HG03139 (cell line): ENCODE data around the gene POLN.

ENCODE experiments used
- ATAC-seq: cut with Tn5 transposase; IDR thresholded peaks from one replicate; pipeline ENCODE4 v1.9.1; 2021; ENCODE audit not compliant: unreplicated experiment

POLN gene

DNA sequence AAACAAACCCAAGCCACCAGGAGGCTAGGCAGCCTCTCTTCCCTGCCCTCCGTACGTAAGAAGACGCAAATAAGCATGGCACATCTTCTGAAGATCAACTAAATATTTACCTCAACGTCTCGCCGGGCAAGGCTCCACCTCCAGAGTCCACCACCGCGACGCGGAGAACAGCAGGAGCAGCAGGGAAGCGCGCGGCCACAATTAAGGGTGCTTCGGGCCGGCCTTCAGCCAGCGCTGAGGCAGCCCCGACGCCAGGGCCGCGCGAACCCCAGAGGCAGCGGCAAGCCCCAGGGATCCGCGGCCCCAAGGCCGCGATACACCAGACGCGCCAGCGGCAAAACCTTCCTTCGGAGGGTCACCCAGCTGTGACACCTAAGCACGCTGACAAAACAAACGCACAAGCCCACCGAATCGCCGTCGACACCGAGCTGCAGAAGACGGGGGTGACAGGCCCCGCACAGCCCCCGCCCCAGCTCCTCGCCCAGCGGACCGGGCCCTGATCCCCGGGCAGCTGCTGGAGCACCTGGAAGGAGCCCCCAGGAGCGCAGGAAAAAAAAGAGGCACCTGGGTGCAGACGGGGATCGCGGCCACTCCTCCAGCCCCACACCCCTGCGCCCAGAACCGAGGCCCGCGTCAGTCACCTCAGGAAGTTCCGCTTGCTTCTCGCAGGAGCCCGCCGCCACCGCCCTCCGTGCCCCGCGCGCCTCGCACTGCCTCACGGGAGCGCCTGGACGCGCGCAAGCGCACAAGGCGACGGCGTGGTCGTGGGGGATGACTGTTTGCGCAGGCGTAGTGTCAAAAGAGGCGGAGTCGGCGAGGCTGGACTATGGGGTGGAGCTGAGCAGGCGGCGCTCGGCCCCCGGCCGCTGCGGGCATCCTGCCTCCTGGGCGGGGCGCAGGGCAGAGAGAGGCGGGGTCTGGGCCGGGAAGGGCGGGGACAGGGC, at the start of gene POLN, which contains the start of gene HAUS3:
TSS of gene POLN (minus strand) at position 712 of the 944 bp plus-strand sequence. CDS start 12,890 bp downstream, outside the sequence.
TSS of gene HAUS3 (minus strand) at position 712 of the 944 bp plus-strand sequence. CDS start 1,175 bp downstream, outside the sequence.
- ATAC-seq, result peak; percentile 83

DNA sequence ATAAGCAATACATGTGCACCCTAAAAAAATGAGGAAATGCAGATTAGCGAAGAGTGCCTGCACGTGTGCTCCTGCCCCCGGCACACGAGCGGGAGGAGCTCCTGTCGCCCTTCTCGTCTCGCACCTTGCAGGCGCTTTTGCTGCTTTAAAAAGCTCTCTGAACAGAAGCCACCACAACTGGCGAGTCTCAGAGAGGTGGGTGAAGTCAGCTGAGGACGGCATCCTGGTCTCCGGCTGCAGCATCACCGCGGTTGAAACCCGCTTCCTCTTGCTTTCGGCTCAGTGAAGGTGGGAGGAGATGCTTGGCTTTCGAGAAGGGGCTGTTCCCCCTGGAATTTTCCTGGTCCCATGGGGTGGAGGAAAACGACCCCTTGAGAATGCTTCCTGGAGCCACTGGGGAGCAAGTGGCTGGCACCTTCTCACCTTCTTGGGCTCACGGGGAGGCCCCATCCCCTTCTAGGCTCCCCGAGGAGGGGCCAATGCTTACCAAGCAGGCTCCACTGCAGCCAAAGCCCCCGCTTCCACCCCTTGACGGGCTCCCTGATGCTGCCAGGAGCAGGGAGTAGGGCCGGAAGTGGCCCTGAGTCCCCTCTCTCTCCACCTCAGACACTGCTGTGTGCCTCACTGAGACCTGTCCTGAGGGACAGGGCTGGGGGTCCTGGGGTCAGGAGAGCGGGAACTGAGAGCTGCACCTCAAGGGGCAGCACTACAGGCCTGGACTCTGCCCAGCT, 49.2 kb upstream of the POLN start:
- ATAC-seq, result no peak

DNA sequence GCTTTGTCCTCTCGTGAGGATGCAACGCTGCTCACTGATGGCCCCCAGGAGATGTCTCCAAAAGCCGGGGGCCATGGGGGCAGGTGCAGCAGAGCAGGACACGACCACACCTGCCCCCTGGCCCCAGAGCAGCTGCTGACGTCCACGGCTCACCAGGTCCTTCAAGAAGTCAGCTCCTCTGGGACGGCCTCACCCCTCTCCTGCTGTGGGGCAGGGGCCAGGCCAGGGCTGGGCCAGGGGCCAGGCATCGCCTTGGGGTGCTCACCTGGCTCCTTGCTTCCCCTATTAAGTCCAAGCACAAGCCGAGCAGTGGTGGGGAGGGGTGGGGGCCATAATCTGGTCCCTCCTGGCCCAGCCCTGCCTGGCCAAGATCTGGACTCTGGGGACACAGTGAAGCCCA, 48.6 kb upstream of the POLN start:
- no peak for ATAC-seq

DNA sequence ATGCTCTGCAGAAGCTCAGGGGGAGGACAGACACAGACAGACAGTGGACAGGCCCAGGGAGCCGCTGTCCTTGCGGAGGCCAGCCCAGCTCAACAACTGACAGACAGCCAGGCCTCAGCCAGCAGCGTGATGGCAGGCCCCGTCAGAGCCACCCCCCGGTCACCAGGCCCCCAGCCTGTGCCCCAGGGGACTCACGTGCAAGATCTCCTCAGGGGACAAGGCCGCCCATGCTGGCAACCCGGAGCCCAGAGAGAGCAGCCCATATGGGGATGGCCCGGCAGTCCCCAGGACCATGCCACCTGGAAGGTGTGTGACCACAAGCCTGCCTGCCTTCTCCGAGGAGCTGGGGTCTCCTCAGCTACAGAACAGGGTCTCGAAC, 48.0 kb upstream of the POLN start:
- no peak for ATAC-seq

DNA sequence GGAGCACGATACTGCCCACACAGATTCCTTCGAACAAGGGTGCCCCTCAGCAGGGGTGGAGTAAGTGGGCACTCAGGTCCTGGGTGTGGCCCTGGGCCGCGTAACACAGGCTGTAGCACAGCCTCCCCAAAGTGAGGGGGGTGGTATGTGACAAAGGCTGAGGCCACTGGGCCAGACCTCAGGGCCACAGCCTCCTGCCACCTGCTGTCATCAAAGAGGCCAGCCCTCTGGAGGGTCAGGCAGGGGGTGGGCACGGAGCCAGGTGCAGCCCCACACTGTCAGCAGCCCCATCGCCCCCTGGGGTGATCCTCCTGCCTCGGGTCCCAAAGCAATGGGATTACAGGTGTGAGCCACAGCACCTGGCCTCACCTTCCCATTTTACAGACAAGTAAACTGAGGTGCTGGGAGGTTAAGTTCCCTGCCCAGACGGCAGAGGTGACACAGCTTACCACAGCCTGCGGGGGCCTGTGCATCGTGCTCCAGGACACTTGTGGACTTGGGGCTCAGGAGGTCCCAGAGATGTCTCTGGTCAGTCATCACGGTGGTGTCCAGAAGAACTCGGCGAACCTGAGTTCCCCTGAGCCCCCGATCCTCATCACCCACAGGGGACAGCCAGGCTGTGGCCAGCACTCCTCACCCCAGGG, 47.5 kb upstream of the POLN start:
- ATAC-seq, result no peak

DNA sequence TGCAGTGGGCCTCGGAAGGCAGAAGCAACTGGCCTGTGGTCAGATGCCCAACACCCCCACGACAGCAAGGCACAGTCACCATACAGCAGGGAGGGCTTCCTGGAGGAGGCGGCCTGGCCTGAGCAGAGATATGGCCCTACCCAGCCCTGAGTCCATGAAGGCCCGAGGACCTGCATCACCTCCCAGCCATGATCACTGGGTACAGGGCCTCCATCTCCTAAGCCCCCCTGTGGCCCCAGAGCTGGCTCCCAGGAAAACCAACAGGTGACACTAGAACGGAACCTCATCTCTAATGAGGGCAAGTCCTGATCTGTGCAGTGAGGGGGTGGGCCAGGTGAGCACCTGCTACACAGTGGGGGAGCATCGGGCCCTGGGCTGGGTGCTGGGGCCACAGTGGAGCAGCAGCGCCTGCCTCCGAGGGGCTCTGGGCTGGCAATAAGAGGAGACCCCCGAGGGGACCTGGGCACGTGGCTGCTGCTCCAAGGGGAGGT, 46.2 kb upstream of the POLN start:
- ATAC-seq, result no peak

DNA sequence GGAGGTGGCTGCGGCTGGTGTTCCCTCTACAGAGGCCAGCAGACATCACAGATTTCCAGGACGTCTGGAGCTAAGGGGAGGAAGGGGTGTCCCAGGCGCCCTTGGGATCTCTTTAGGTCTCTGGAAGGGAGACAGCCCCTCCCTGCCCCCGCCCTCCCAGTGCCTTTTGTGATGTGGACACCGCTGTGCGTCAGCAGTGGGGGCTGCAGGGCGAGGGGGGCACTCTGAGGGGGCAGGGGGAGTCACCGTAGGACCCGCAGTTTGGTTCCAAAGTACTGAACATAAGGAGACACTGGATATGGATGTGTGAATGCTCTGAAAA, 45.6 kb upstream of the POLN start:
- ATAC-seq, result no peak

DNA sequence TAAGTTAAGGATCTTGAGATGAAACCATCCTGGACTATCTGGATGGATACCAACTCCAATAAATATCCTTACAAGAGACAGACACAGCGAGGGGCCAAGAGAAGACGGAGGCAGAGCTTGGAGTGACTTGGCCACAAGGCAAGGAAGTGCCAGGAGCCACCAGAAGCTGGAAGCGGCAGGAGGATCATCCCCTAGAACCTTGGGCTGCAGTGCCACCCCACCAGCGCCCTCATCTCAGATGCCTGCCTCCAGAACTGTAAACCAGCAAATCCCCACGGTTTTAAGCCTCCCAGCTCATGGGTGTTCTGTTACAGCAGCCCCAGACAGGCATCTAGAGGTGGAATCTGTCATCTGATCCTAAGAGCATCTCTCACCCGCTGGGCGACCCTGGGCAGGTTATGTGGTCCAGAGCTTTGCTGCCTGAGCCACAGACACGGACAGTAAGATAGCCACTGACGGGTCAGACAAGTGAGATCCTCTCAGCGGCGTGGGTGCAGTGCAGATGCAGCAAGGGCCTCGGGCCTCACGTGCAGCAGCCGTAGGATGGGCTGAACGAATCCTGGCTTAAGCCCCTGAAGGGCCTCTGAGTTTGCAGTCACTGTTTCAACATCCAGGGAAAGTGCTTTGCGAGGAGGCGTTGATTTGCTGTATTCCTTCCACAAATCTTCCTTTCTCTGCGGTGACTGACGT, 45.1 kb upstream of the POLN start:
- ATAC-seq, result no peak

DNA sequence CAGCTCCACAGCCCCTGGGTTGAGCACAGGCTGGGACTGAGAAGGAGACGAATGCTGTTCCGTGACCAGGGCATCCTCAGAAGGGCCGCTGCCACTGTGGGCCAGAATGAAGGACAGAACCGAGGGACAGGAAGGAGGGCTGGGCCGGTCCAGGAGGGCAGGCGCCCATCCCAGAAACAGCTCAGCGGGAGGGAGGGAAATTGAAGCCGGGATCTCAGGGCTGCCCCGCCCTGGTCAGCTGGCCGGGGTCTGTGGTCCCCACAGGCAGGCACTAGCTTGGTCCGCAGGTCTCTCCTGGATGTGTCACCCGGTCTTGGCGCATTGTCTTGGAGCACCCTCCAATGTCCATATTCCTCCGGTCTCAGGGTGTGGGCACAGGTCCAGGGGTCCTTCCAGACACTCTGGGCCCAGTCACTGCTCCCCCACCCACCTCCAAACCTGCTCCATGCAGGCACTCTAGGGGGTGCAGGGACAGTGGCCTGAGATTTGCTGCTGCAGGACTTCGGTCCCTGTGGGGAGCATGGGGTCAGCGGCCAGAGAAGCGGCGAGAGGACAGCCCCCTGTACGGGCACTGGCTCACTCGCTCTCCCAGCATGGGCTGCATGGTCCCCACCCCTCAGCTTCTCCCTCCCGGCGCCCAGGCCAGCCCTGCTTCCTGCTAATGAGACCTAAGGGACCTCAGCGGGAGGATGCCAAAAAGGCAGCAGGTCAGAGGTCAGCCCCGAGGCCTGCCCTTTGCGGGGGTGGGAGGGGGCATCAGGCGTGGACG, 43.9 kb upstream of the POLN start:
- ATAC-seq, result no peak

DNA sequence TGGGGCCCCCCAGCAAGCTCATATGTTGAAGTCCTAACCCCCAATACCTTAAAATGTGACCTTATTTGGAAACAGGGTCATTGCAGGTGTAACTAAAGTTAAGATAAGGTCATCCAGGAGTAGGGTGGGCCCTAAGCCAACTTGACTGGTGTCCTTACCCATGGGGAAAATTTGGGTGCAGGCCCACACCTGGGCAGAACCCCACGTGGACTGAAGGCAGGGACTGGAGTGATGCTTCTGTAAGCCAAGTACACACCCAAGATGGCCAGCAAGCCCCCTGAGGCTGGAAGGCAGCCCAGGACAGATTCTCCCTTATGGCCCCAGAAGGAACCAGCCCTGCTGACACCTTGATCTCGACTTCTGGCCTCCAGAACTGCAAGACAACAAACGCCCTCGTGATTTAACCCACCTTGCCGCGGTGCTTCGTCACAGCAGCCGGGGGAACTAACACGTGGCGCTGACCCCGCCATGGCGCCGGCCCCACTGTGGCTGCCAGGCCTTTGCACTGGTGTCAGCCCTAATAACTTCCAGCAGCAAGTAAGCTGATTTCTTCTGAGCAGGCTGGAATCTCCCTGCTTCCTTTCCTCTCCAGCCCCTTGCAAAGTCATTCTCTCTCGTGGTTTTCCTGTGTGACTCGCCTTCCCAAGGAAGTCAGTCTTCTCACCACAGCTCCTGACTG, 43.2 kb upstream of the POLN start:
- no peak for ATAC-seq

DNA sequence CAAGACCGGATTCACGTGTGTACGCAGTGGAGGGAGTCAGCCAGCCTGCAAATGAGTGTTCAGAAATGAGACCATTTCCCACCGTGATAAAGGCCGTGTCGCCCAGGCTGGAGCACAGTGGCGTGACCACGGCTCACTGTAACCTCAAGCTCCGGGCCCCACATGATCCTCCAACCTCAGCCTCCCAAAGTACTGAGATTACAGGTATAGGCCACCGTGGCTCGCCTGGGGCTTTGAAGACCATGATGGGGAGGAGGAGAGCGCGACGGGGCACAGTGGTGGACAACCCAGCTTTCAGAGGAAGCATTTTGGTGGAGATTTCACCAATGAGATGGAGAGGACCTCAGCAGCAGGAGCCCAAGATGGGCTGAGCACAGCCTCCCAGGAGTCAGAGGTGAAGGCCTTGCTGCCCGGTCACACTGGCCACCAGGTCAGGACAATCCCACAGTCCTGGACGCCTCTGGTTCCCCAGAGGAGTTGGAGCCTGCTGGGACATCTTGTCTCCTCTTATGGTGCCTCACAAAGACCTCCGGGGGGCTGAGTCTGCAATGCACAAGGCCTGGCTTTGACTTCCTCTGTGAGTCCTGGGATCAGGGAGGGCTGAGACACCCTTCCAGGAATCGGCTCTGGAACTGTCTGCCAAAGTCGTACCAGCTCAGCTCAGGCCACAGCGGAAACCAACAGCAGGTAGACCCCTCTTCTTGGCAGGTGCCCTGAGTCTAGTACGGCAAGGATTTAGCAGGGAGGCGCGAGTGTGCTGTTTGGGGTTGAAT, 42.4 kb upstream of the POLN start:
- no peak for ATAC-seq

DNA sequence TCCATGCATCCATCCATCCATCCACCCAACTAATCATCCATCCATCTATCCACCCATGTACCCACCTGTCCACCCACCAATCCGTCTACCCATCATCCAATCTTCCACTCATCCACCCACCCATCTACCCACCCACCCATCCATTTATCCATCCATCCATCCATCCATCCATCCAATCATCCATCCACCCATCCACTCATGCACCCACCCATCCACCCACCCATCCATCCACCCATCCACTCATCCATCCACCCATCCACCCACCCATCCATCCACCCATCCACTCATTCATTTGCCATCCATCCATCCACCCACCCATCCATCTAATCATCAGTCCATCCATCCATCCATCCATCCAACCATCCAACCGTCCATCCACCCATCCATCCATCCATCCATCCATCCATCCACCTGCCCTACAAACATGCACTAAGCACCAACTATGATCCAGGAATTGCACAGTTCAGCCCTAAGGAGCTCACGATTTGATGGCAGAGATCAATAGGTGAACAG, 41.3 kb upstream of the POLN start:
- ATAC-seq, result no peak

DNA sequence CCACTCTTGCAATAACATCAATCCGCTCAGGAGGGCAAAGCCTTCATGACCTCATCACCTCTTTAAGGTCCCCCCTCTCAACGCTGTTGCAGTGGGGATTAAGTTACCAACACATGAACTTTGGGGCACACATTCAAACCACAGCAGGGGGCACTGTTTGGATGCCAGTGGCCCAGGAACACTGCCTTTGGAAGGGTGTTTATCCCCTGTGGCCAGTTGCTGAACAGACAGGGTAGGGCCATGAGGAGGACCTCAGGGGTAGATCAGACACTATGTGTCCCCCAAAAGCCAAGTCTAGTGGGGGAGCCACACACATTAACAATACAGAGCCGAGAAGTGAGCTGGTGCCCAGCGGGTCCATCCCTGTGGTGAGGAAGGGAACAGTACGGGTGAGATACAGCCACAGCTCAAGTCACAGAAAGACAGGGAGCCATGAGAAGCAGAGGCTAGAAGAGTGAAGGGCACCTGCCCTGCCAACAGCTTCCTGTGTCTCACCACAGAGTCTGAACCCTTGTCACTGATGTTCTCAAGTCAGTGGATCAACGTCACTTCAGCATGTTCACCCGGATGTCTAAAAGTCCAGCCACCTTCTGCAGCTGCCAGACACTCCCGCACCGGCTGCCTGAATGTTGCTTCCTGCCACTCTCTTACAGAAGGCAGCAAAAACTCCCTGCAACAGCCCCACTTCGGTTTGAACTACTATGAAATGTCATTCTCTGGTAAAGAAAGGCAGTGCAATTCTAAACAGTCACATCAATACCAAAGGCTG, 39.8 kb upstream of the POLN start:
- ATAC-seq, result peak; percentile 79

DNA sequence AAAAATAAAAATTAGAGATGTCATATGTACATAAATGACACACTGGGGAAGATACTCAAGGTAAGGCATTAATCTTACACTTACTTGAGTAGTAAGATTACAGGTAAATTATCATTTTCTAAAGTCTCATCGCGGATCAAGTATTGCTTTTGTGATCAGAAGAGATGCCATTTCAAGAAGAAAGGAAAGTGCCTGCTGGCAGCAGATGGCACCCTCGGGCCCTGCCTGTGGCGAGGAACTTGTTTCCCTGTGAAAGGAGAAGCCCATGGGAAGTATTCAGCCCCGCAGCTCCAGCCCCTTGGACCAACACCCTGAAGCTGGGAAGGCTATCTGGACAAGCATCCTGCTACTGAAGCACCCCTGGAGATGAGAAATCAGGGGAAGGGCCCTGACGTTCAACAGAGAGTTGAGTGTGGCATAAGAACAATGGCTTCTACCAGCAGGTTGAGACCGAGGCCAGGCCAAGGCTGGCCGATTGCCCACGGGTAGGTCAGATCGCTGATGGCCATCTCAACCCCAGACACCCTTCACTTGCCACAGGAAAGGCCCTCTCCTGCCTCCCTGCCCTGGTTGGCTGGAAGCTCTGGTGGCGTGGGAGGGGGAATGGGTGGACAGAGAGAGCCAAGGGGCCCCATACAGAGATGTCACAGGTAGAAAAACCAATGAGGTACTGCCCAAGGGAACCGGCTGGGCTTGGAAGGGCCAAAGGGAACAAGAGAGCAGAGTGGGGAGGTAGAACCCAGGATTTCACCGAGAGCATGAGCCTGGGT, 38.8 kb upstream of the POLN start:
- no peak for ATAC-seq

DNA sequence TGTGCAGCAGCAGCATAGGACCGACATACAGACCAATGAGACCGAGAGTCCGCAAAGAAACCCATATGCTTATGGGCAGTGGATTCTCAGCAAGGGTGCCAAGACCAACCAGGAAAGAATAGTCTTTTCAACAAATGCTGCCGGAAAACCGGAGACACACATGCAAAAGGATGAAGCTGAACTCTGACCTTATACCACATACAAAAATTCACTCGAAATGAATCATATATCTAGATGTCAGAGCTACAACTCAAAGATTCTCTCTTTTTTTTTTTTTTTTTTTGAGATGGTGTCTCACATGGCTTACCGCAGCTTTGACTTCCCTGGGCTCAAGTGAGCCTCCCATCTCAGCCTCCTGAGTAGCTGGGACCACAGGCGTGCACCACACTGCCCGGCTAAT, 36.0 kb upstream of the POLN start:
- no peak for ATAC-seq

DNA sequence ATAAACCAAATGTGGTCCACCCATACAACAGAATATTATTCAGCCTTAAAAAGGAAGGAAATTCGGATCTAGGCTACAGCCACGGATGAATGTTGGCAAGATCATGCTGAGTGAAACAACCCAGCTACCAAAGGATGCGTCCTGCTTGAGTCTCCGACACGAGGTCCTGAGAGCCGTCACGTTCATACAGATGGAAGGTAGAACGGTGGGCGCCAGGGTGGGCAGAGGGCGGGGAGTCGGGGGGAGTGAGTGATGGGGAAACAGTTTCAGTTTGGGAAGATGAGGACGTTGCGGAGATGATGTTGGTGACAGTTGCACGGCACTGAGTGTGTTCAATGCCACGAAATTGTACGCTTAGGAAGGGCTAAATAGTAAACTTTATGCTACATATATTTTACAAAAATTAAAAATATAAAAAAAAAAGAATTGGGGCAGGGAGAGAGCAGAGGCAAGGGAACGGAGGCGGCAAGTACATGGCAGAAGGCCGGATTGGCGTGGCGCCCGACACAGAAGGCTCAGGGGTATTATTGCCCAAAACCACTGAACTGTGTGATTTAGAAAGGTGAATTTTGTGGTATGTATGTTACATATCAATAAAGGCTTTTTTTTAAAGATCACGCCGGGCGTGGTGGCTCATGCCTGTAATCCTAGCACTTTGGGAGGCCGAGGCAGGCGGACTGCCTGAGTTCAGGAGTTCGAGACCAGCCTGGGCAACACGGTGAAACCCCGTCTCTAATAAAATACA, 34.8 kb upstream of the POLN start:
- ATAC-seq, result no peak
